Measurements from ENCODE around the gene SNRNP40.

- TF ChIP-seq POLR2AphosphoS5 (IDR thresholded peaks at IDR 0.05; ENCODE audit: low read depth, low read length) (no peak), TAF1 (IDR thresholded peaks at IDR 0.05; ENCODE audit: borderline replicate concordance, insufficient read depth, low read length) (no peak)
Observed at GRCh38 chr1:31231802-31232201, 64.8 kb downstream of the SNRNP40 start.
